Measurements from ENCODE around the gene SLC25A26.
A peak's percentile ranks its signal among the peaks of the same experiment; 100 is the strongest.
"Not testable (repeated sequence)": the region's sequence is repeated elsewhere in the genome, so short reads cannot be mapped to it uniquely, and the experiment has no call there.

SLC25A26 gene

GRCh38 chr3:66419036-66419435 is 198.2 kb downstream of the SLC25A26 start:
- no peak for TF ChIP-seq CTCF (IDR thresholded peaks at IDR 0.05; ENCODE audit: low read depth, low read length)
- no peak for DNase-seq (ENCODE audit: low read depth in 2 of 2)
- H3K4me3 ChIP-seq (replicated peaks in 1 of 2; ENCODE audit: low read depth in 2 of 2, low read length in 2 of 2), result no peak overlapping the region

- DNase-seq (ENCODE audit: low read depth in 2 of 2); H3K4me3 ChIP-seq (replicated peaks in 1 of 2; ENCODE audit: low read depth in 2 of 2, low read length in 2 of 2): not testable (repeated sequence)
Observed at GRCh38 chr3:66421144-66421543, 200.3 kb downstream of the SLC25A26 start.

GRCh38 chr3:66421893-66422292 is 201.1 kb downstream of the SLC25A26 start:
- not testable (repeated sequence) for DNase-seq (ENCODE audit: low read depth in 2 of 2); H3K4me3 ChIP-seq (replicated peaks in 1 of 2; ENCODE audit: low read depth in 2 of 2, low read length in 2 of 2)

- TF ChIP-seq CTCF (IDR thresholded peaks at IDR 0.05; ENCODE audit: low read depth, low read length), result no peak
- DNase-seq (ENCODE audit: low read depth in 2 of 2), result peak; percentile 65 to 86
- H3K4me3 ChIP-seq (replicated peaks in 1 of 2; ENCODE audit: low read depth in 2 of 2, low read length in 2 of 2), result no peak overlapping the region
Observed at GRCh38 chr3:66423791-66424190, 203.0 kb downstream of the SLC25A26 start.

- TF ChIP-seq CTCF (IDR thresholded peaks at IDR 0.05; ENCODE audit: low read depth, low read length), result no peak
- no peak overlapping the region for H3K4me3 ChIP-seq (replicated peaks in 1 of 2; ENCODE audit: low read depth in 2 of 2, low read length in 2 of 2)
- no peak for DNase-seq (ENCODE audit: low read depth in 2 of 2)
Observed at GRCh38 chr3:66425032-66425431, 204.2 kb downstream of the SLC25A26 start.

- no peak for DNase-seq (ENCODE audit: low read depth in 2 of 2)
- no peak for TF ChIP-seq CTCF (IDR thresholded peaks at IDR 0.05; ENCODE audit: low read depth, low read length)
- no peak overlapping the region for H3K4me3 ChIP-seq (replicated peaks in 1 of 2; ENCODE audit: low read depth in 2 of 2, low read length in 2 of 2)
Observed at GRCh38 chr3:66425576-66426114, 204.8 kb downstream of the SLC25A26 start.

- no peak overlapping the region for H3K4me3 ChIP-seq (replicated peaks in 1 of 2; ENCODE audit: low read depth in 2 of 2, low read length in 2 of 2)
- DNase-seq (ENCODE audit: low read depth in 2 of 2), result no peak
- TF ChIP-seq CTCF (IDR thresholded peaks at IDR 0.05; ENCODE audit: low read depth, low read length), result no peak
Observed at GRCh38 chr3:66426135-66426534, 205.3 kb downstream of the SLC25A26 start.

- H3K4me3 ChIP-seq (replicated peaks in 1 of 2; ENCODE audit: low read depth in 2 of 2, low read length in 2 of 2), result no peak overlapping the region
- no peak for TF ChIP-seq CTCF (IDR thresholded peaks at IDR 0.05; ENCODE audit: low read depth, low read length)
- DNase-seq (ENCODE audit: low read depth in 2 of 2), result no peak
Observed at GRCh38 chr3:66427352-66427751, 206.6 kb downstream of the SLC25A26 start.
